Measurements from ENCODE around the gene PPDPF.

Gene PPDPF

DNA sequence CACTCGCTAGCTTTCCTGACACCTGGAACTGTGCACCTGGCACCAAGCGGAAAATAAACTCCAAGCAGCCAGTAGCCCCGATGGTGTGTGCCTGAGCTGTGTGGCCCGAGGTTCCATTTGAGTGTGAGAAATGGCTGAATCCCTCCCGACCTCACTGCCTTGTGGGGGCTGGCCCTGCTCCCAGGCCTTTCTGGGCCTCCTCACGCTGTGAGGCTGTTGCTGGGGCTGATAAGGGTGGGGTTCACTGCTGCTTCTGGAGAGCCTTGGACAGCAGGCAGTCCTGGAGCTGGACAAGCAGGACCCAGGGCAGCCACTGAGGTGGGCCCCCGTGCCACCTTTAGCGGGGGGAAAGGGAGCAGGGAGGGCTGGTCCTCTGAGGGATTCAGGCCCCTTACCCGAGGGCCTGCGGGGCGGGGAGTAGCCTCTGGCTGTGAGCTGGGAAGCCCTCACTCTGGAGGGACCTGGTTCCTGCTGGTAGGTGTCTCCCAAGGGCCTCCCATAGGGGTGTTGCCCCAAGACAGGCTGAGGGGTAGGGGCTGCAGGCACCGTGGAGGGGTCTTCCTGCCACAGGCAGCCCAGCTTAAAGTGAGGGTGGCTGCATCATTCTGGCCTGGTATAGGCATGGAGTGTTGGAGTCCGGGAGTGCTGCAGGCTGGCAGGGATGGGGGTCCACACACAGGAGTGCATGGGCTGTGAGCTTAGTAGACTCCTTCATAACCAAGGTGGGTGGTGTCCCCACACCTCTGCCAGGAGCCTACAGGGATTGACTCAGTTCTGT, 1.7 kb downstream of the PPDPF start:
- no peak for DNase-seq (ENCODE audit: low read depth)

DNA sequence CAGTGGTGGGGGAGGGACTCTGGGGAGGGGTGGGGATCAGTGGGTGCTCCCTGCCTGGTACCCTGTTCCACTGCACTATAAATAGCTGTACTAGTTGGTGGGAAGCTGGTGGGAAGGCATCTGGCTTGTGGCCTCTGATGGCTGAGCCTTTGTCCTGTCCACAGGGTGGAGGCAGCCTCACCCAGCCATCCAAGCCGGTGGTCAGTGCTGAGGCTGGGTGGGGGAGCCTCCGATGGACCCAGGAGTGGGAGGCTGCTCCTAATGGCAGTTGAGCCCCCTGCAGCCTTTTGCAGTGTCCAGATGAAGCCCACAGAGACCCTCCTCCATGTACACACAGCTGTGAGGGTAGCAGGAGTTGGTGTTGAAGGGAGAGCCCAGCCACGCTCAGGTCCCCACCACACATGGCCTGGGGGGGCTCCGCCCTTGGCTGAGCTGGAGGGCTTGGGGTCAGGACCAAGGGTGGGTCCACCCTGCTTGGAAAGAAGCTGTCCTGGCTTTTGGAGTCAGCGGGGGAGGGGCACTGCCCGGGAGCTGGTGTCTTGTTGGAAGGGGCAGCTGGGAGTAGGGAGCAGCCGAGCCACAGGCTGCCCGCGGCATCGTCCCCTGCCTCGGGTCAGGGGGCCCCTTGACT, 2.5 kb downstream of the PPDPF start:
- no peak for DNase-seq (ENCODE audit: low read depth)

DNA sequence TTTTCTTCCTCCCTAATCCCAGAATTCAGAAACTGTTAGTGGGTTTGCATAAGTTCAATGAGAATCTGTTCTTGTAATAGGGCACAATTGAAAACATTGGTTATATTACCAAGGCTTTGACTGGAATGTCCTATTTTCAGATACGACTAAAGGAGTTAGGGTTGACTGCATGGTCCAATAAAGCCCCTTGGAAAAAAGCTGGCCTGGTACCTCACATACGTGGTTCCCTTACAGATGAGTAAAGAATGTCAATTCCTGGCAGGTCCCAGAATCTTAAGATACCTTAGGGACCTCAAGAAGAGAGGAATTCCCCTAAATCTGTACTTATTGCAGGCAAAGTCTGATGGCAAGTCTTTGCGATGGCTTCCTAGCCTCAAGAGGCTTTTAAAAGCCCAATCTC, 4.6 kb downstream of the PPDPF start:
- no peak for DNase-seq (ENCODE audit: low read depth)

DNA sequence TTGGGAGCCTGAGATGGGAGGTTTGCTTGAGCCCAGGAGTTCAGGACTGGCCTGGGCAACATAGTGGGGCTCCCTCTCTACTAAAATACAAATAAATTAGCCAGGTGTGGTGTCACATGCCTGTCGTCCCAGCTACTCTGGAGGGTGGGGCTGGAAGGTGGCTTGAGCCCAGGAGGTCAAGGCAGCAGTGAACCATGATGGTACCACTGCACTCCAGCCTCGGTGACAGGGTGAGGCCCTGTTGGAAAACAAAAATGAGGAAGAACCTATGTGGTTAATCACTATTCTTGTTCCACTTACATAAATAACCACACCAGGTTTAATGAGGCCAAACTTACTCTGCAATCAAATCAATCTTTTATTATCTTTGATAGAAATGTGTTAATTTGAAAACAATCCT, 5.4 kb downstream of the PPDPF start:
- no peak for DNase-seq (ENCODE audit: low read depth)

DNA sequence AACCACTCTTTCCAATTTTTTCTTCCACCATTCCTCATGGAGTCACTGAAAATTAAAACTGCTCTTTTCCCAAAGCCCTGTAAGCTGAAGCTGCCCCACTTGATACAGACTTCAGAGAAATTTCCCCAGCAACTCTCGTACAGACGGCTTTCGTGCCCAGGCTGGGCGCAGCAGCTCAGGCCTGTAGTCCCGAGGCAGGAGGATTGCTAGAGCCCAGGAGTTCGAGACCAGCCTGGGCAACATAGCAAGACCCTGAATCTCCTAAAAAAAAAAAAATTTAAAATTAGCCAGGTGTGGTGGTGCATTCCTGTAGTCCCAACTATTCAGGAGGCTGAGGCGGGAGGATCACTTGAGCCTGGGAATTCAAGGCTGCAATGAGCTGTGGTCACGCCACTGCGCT, 6.6 kb downstream of the PPDPF start:
- no peak for DNase-seq (ENCODE audit: low read depth)

DNA sequence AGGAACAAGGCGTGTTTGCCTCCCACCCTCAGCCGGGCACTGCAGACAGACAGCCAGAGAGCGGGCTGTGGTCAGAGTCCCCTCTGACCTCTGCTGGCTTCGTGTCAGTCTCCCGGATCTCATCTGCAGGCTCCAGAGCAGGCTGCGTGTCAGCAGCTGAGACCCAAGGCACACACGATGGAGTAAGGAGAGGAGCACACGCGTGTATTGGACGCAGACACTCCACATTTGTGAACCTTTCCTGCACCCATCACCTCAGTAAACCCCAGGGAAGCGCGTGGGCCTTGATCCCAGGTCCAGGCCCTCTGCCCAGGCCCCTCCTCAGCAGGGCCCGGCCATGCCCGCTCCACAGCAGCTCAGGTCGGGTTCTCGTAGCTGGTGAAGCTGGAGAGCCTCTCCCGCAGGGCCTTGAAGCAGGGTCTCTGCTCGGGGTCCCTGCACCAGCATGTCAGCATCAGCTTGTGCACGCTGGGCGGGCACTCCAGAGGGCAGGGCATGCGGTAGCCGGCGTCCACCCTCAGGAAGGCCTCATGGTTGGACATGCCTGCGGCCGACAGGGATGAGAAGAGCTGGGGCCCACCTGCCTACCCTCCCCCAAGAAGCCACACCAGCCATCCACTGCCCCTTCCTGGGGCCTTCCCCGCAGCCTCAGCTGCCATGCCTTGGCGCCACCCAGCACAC, 8.8 kb downstream of the PPDPF start:
- no peak for DNase-seq (ENCODE audit: low read depth)

DNA sequence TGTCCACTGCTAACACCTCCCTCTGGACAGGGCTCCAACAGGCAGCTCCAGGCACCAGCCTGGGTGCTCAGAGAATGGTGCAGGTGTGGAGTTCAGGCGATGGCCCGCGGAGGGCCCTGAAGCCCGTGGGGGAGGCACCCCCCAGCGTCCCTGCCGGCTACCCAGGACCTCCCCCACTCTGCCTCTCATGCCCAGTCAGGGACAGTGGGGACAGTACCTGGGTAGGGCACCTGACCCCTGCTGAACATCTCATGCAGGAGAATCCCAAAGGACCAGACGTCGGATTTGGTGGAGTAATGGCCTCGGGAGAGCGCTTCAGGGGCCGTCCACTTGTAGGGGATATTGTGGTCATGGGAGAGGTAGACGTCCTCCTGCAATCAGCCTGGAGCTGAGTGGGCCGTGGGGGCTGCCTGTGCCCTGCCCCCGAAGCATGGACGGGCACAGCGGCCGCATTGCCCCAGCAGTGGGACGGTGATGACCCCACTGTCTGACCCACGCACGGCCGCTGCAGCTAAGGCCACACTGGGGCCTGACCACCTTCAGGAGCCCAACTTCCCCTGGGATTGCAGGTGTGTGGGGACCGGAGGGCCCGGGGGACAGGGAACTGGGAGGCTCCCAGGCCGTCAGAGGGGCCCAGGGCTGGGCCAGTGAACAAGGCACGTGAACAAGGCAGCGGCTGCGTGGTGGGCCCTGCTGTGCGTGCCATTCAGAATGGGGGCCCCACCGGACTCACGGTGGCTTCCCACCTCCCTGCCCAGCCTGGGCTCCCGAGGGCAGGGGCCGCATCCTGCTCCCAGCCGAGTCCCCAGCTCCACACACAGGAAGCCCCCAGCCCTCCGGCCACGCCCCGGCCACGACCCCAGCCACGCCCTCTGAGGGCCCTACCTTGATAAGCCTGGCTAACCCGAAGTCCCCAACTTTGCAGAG, 9.6 kb downstream of the PPDPF start:
- no peak for DNase-seq (ENCODE audit: low read depth)

DNA sequence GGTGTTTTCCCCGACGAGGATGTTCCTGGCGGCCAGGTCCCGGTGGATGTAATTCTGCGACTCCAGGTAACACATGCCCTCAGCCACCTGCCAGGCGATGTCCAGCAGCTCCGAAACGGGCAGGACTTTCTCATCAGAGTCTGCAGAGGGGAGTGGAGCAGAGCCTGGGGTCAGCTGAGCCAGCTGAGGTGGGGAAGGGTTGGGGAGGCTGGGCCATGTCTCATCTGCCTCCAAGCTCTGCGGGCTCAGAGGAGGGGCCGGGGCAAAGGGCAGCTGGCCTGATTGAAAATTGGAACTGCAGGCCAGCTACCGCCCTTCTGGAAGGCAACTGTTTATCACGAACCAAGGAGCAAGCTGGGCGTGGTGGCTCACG, 10.2 kb downstream of the PPDPF start:
- no peak for DNase-seq (ENCODE audit: low read depth)

DNA sequence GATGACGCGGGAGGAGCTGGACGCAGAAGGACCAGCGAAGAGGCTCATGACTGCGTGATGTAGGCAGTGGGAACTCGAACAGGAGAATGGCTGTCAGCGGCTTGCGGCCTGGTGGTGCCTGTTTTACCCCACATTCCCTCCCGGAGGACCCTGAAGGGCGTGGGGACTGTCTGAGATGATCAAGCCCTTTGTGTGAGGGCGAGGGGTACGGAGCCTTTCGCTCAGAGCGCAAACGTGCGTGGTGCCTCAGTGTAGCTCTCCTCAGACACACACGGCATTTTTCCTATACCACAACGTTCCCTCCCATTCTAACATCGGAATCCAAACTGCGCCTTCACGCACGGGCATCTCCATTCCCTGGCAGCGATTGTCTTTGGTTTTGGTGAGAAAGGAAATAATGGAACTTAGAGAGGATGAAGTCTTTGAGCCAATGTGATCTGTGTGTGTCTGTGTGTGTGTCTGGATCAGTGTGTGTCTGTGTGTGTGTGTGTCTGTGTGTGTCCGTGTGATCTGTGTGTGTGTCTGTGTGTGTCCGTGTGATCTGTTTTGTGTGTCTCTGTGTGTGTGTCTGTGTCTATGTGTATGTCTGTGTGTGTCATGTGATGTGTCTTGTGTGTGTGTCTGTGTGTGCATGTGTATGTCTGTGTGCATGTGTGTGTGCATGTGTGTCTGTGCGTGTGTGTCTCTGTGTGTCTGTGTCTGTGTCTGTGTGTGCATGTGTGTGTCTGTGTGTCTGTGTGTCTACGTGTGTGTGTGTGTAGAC, 11.3 kb downstream of the PPDPF start:
- DNase-seq (ENCODE audit: low read depth): no peak

DNA sequence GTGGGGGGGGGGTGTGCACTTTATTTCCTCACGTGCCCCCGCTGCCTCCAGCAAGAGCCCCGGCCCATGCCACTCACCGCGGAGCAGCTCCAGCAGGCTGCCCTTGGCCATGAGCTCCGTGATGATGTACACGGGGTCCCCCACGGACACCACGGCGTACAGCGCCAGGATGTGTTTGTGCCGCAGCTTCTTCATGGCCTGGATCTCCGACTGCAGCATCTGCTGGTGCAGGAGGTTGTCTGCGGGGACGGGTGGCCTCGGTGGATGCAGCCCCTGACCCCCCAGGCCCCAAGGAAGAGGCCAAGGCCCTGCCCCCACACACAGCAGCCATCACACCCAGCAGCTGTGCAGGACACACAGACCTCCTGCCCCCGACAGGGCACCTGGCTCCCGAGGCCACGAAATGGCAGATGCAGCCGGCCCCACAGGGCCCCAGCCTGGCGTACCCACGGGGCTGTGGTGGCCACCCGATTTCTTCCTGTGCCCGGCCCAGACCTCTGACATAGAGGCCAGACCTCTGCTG, 11.9 kb downstream of the PPDPF start:
- no peak for DNase-seq (ENCODE audit: low read depth)

DNA sequence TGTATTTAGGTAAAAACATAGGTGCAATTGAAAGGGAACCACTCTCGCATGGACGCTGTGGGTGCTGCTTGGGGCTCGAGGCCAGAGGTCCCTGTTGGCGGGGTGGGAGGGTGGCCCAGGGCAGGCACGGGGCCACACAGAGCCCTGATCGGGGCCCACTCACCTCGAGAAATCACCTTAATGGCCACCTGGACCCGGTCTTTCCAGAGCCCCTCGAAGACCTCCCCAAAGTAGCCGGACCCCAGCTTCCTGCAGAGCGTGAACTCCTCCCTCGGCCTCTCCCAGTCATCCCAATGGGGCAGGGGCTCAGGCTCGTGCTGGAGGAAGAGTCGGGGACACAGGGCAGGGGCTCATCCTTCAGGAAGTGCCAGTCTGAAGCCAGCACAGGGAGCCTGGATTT, 12.8 kb downstream of the PPDPF start:
- no peak for DNase-seq (ENCODE audit: low read depth)

DNA sequence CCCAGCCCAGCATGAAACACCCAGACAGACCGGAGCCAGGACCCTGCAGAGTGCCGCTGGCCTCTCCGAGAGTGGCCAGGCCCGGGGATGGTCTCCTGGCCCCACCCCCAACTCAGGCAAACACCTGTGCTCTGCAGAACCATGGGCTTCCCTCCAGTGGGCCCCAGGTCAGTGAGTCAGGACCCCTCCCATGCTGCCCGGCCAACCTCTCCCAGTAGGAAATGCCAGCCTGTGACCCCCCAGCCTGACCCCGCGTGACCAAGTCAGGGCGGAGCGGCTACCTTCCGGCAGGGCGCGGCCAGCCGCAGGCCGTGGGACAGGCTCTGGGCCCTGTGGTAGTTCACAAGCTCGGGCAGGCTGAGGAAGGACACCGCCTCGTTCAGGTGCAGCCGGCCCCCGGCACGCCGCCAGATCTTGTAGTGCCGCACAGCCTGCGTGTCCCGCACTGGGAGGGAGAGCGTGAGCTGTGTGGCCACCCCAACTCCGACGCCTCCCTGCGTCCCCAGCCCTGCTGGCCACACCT, 13.4 kb downstream of the PPDPF start:
- DNase-seq (ENCODE audit: low read depth): no peak

DNA sequence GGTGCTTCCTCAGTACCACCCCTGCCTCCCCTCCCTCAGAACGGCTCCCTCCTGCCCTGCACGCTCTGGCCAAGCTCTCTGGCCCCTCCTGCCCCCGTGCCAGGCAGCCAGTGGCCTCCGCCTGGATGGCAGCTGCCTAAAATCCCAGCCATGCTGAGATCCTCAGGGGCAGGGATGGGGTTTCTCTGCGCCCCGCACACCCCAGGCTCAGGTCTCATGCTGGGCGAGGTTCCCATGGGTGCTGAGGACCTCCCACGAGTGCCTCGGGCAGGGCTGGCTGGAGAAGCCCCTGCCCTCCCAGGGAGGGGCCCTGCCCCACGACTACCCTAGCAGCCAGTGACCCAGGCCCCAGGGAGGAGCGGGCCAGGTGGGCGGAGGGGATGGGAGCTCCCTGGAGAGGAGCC, 13.9 kb downstream of the PPDPF start:
- DNase-seq (ENCODE audit: low read depth): no peak

DNA sequence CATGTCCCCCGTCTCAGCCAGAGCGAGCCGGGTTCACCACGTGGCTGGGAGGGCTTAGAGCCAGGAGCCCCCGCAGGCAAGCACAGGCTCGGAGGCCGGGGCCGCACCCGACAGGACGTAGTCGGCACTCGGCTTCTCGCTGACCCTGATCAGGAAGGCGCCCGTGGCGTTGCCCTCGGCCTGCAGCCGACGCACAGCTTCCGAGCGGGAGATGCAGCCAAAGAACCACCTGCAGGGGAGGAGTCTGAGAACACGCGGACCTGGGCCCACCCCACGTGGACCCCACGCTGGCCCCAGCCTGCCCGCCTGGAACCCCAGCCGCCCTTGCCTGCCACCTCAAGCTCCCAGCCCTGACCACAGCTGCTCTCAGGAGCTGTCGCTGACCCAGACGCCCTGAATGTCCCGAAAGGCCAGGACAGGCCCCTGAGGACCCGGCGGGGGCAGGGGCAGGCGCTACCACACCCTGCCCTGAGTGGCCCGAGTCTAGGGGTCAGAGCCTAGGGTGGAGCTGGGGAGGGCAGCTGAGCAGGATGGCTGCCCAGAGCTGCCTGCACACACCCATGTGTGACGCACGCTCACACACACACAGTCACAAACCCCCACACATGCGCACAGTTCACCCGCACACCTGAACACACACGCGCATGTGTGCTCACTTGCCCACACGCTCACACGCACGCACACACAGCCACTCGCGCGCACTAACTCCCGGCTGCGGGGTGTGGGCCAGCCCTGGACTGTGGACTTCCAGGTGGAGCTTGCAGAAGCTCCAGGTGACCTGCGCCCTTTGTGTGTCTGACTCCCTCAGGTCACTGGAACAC, 14.5 kb downstream of the PPDPF start:
- DNase-seq (ENCODE audit: low read depth): no peak

DNA sequence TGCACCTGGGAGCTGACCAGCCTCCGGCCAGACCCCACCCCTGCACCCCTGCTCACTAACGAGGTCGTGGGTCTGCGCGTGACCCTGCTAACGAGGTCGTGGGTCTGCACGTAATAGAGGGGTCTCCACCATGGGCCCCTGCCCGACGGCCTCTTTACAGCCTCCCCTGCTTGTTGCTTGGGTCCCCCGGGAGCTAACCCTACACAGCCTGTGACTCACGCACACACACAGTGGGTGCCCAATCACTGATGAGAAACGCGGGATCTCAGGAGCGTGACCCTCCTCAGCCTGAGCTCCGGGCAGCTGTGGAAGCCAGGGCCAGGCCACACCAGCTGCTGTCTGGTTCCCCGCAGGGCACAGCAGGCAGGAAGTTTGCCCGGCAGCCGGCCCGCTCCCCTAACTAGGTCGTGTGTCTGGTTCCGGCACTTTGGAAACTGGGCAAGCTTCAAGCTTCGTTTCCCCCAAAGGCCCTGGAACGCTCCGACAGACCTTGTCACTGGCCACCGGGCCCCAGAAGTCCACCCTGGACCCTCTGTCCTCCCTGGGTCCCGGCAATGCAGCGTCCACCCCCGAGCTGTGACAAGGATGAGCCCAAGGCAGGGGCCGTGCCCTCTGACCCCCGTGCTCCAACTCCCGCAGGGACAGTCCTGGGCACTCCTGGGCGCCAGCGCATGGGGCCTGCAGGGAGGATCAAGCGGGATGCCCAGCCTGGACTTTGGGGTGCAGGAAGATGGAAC, 15.8 kb downstream of the PPDPF start:
- no peak for DNase-seq (ENCODE audit: low read depth)

DNA sequence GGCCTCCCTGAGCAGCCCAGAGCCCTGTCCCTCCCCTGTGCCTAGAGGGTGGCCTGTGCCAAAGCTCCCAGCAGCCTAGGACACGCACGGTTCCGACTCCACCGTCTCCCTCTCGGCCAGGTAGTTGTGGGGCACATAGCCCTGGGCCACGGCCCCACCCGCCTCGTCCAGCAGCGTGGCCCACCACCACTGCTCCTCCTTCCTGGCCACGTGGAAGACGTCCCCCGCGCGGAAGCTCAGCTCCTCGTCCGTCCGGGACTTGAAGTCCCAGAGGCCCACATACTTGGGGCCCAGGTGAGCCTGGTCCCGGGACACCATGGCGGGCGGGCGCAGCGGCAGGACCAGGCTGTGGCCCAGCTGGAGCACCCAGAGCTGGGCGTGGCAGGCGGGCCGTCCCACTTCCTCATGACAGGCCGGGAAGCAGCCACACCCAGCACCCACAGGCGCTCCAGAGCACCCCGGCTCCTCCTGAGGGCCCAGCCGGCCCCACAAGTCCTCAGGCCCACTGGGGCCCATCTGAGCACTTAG, 16.5 kb downstream of the PPDPF start, which contains the start of gene PTK6:
Gene PTK6, minus strand, starts transcription at position 380 of the 528 bp plus-strand sequence. Its CDS starts 62 bp downstream, at position 318.
- no peak for DNase-seq (ENCODE audit: low read depth)

DNA sequence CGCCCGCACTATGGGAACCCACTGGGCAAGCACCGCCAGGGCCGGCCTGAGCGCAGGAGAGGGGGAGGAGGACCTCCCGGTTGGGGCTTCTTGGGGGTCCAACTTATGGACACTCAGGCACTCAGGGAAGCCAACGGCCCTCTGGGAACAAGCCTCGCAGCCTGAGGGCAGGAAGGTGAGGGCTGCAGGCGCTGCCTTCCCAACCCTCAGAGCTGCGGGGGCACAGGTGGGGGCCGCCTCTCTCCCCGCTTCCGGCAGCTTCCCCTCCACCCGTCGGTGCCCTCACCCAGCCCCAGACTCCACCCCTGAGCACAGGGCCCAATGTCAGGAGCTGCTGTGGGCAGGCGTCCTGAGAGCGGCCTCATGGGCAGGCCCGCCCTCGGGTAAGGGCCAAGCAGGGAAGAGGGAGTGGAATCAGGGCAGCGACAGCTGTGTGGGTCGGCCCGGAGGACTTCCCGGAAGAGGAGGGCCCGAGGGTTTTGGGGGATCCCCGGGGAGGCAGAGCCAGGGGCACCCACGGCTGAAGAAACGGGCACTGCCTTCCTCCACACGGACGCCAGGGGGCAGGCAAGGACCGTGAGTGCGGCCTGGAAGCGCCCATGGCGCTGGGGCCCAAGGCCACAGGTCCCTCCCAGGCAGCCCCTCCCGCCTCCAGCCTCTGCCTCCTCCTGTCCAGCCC, 17.1 kb downstream of the PPDPF start:
- DNase-seq (ENCODE audit: low read depth): peak; percentile 88

All from stimulated activated CD4-positive, alpha-beta T cell treated with anti-CD3 and anti-CD28 coated beads, Interleukin-2, amount 100 ng/mL, for 4 hours (primary cell).